SK-N-SH treated with all-trans-retinoic acid at 6 μM for 48 hours (cell line): Measurements from ENCODE around the gene MRPL40.

Source experiments
- ARNTL ChIP-seq: fragments of 450-650 bp; formaldehyde crosslinking; IDR thresholded peaks from 2 replicates; pipeline ENCODE4 v1.5.0; 2020; ENCODE audit warnings: low read depth, mild to moderate bottlenecking, moderate library complexity, borderline replicate concordance
- CSDC2 ChIP-seq: fragments of 250-450 bp; sonication (Bioruptor Pico); IDR thresholded peaks from 2 replicates; pipeline ENCODE4 v1.5.0; 2020; ENCODE audit warnings: mild to moderate bottlenecking, moderate library complexity
- OSR1 ChIP-seq: fragments of 250-450 bp; sonication (Bioruptor Pico); IDR thresholded peaks from 2 replicates; pipeline ENCODE4 v1.8.0; 2022; ENCODE audit warnings: moderate library complexity, mild to moderate bottlenecking, inconsistent platforms
- ZC3H10 ChIP-seq: fragments of 250-450 bp; sonication (Bioruptor Pico); IDR thresholded peaks from 2 replicates; pipeline ENCODE4 v1.5.1; 2021; ENCODE audit warnings: mild to moderate bottlenecking, moderate library complexity
- ZFP3 ChIP-seq: fragments of 250-450 bp; sonication (Bioruptor Pico); IDR thresholded peaks from 2 replicates; pipeline ENCODE4 v1.5.0; 2020; ENCODE audit warnings: mild to moderate bottlenecking, moderate library complexity
- ZNF565 ChIP-seq: fragments of 450-650 bp; formaldehyde crosslinking; conservative IDR thresholded peaks from 2 replicates; pipeline ENCODE4 v1.5.0; 2020; ENCODE audit warnings: low read depth, mild to moderate bottlenecking, moderate library complexity
- TF ChIP-seq, protein P1 (sequence below): fragments of 250-450 bp; sonication (Bioruptor Pico); IDR thresholded peaks from 2 replicates; pipeline ENCODE4 v1.5.1; 2020; ENCODE audit warnings: low read depth, mild to moderate bottlenecking, moderate library complexity
- TF ChIP-seq, protein P2 (sequence below): fragments of 250-450 bp; sonication (Bioruptor Pico); IDR thresholded peaks from 2 replicates; pipeline ENCODE4 v1.5.0; 2020; ENCODE audit warnings: mild to moderate bottlenecking, moderate library complexity
- TF ChIP-seq, protein P3 (sequence below): fragments of 250-450 bp; sonication (Bioruptor Pico); IDR thresholded peaks from 2 replicates; pipeline ENCODE4 v1.8.0; 2020; ENCODE audit warnings: mild to moderate bottlenecking, moderate library complexity, borderline replicate concordance

GRCh38 chr22:19449422-19449767, 17.1 kb downstream of the MRPL40 start:
- no peak for TF ChIP-seq ZNF565 (CRISPR knock-in tag)
- TF ChIP-seq ZC3H10 (CRISPR knock-in tag) = no peak
- no peak for TF ChIP-seq ZFP3 (CRISPR knock-in tag)
- TF ChIP-seq OSR1 (CRISPR knock-in tag) = no peak
- TF ChIP-seq CSDC2 (CRISPR knock-in tag) = no peak
- TF ChIP-seq, protein P1, sequence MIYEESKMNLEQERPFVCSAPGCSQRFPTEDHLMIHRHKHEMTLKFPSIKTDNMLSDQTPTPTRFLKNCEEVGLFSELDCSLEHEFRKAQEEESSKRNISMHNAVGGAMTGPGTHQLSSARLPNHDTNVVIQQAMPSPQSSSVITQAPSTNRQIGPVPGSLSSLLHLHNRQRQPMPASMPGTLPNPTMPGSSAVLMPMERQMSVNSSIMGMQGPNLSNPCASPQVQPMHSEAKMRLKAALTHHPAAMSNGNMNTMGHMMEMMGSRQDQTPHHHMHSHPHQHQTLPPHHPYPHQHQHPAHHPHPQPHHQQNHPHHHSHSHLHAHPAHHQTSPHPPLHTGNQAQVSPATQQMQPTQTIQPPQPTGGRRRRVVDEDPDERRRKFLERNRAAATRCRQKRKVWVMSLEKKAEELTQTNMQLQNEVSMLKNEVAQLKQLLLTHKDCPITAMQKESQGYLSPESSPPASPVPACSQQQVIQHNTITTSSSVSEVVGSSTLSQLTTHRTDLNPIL (CRISPR knock-in tag) = no peak
- TF ChIP-seq, protein P2, sequence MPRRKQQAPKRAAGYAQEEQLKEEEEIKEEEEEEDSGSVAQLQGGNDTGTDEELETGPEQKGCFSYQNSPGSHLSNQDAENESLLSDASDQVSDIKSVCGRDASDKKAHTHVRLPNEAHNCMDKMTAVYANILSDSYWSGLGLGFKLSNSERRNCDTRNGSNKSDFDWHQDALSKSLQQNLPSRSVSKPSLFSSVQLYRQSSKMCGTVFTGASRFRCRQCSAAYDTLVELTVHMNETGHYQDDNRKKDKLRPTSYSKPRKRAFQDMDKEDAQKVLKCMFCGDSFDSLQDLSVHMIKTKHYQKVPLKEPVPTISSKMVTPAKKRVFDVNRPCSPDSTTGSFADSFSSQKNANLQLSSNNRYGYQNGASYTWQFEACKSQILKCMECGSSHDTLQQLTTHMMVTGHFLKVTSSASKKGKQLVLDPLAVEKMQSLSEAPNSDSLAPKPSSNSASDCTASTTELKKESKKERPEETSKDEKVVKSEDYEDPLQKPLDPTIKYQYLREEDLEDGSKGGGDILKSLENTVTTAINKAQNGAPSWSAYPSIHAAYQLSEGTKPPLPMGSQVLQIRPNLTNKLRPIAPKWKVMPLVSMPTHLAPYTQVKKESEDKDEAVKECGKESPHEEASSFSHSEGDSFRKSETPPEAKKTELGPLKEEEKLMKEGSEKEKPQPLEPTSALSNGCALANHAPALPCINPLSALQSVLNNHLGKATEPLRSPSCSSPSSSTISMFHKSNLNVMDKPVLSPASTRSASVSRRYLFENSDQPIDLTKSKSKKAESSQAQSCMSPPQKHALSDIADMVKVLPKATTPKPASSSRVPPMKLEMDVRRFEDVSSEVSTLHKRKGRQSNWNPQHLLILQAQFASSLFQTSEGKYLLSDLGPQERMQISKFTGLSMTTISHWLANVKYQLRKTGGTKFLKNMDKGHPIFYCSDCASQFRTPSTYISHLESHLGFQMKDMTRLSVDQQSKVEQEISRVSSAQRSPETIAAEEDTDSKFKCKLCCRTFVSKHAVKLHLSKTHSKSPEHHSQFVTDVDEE (CRISPR knock-in tag) = no peak
- TF ChIP-seq ARNTL = no peak
- TF ChIP-seq, protein P3, sequence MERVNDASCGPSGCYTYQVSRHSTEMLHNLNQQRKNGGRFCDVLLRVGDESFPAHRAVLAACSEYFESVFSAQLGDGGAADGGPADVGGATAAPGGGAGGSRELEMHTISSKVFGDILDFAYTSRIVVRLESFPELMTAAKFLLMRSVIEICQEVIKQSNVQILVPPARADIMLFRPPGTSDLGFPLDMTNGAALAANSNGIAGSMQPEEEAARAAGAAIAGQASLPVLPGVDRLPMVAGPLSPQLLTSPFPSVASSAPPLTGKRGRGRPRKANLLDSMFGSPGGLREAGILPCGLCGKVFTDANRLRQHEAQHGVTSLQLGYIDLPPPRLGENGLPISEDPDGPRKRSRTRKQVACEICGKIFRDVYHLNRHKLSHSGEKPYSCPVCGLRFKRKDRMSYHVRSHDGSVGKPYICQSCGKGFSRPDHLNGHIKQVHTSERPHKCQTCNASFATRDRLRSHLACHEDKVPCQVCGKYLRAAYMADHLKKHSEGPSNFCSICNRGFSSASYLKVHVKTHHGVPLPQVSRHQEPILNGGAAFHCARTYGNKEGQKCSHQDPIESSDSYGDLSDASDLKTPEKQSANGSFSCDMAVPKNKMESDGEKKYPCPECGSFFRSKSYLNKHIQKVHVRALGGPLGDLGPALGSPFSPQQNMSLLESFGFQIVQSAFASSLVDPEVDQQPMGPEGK (CRISPR knock-in tag) = no peak
